B cell (primary cell): ENCODE data around the gene HOMER2. TPM values are rescaled to one million over a fixed set of nuclear protein-coding genes. Genes with fewer than 3 reads are reported as not detected.

Source experiments
- ATAC-seq: fragments of 200-7000 bp; cut with Tn5 transposase; one replicate; pipeline ENCODE4 v1.10.0; 2021; ENCODE audit warnings: low read depth, mild to moderate bottlenecking, moderate number of reproducible peaks, moderate library complexity
- CTCF ChIA-PET: fragments of 350-600 bp; sonication (Branson Sonifier 250); formaldehyde crosslinking; loops from one replicate; lab custom pipeline; 2021; ENCODE audit warnings: antibody characterized with exemption, inconsistent platforms; lab: Charles Lee
- POLR2A ChIA-PET: fragments of 350-600 bp; sonication (Branson Sonifier 250); formaldehyde crosslinking; loops from one replicate; lab custom pipeline; 2021; ENCODE audit warnings: antibody characterized with exemption; lab: Charles Lee
- DNase-seq: peaks from one replicate; pipeline ENCODE4 v3.0.0; 2013
- H2AFZ ChIP-seq: 2 replicates; pipeline ENCODE4 v1.6.1; 2012; ENCODE audit warnings: mild to moderate bottlenecking, low read depth, low read length; ENCODE audit not compliant: insufficient read depth, poor library complexity, severe bottlenecking
- H3K27ac ChIP-seq, 2 donors: 1 replicate in 1 of 2; 2 replicates in 1 of 2; pipeline ENCODE4 v1.5.1; 2012 to 2013; ENCODE audit warnings: low read length in 2 of 2, mild to moderate bottlenecking in 2 of 2, moderate library complexity in 1 of 2
- H3K27me3 ChIP-seq, 4 experiments: fragments of 200-600 bp in 1 of 4; sonication (generic) in 1 of 4; replicated peaks in 1 of 4; 1 replicate in 2 of 4; 2 replicates in 2 of 4; pipeline versions ENCODE4 v1.6.1 to v1.7.0; 2013 to 2016; ENCODE audit warnings: low read length in 3 of 4, mild to moderate bottlenecking in 2 of 4, mixed read lengths in 1 of 4, moderate library complexity in 1 of 4; ENCODE audit not compliant: insufficient read depth in 4 of 4, control insufficient read depth in 3 of 4; ENCODE audit errors: control extremely low read depth in 1 of 4
- H3K36me3 ChIP-seq, 2 experiments: replicated peaks in 1 of 2; 1 replicate in 1 of 2; 2 replicates in 1 of 2; pipeline versions ENCODE4 v1.6.1 to v1.7.1; 2013; ENCODE audit warnings: low read length in 1 of 2; ENCODE audit not compliant: insufficient read depth in 2 of 2, control insufficient read depth in 1 of 2; ENCODE audit errors: control extremely low read depth in 1 of 2, extremely low read depth in 1 of 2
- H3K4me1 ChIP-seq, 2 donors: fragments of 200-600 bp in 1 of 2; sonication (generic) in 1 of 2; 1 replicate in 1 of 2; 2 replicates in 1 of 2; pipeline versions ENCODE4 v1.5.1 to v1.6.1; 2013 to 2017; ENCODE audit warnings: low read length in 2 of 2; ENCODE audit not compliant: control insufficient read depth in 2 of 2, insufficient read depth in 2 of 2
- H3K4me2 ChIP-seq: replicated peaks from 2 replicates; pipeline ENCODE3; 2012; ENCODE audit warnings: mild to moderate bottlenecking, low read depth, low read length; ENCODE audit not compliant: poor library complexity, severe bottlenecking
- H3K4me3 ChIP-seq, 5 experiments: fragments of 200-600 bp in 1 of 5; sonication (generic) in 1 of 5; 1 replicate in 3 of 5; 2 replicates in 2 of 5; pipeline versions ENCODE4 v1.5.1 to v1.7.0; 2011 to 2016; ENCODE audit warnings: low read length in 4 of 5, mild to moderate bottlenecking in 4 of 5, low read depth in 2 of 5, control low read depth in 1 of 5, moderate library complexity in 1 of 5; ENCODE audit not compliant: insufficient read depth in 1 of 5; ENCODE audit errors: control extremely low read depth in 1 of 5, extremely low read depth in 1 of 5
- H3K79me2 ChIP-seq: fragments of 200-600 bp; sonication (generic); one replicate; pipeline ENCODE4 v1.6.0; 2016; ENCODE audit warnings: low read length; ENCODE audit not compliant: control insufficient read depth, insufficient read depth
- H3K9ac ChIP-seq: fragments of 200-600 bp; sonication (generic); 2 replicates; pipeline ENCODE4 v1.6.1; 2017; ENCODE audit warnings: mild to moderate bottlenecking, low read length, moderate library complexity
- H3K9me3 ChIP-seq, 3 donors: one replicate each; pipeline versions ENCODE4 v1.6.1 to v1.7.1; 2013; ENCODE audit warnings: low read length in 2 of 3; ENCODE audit not compliant: control insufficient read depth in 2 of 3, insufficient read depth in 1 of 3; ENCODE audit errors: control extremely low read depth in 1 of 3
- H4K20me1 ChIP-seq: 2 replicates; pipeline ENCODE4 v1.6.0; 2012; ENCODE audit warnings: mild to moderate bottlenecking, low read length; ENCODE audit not compliant: insufficient read depth, control insufficient read depth, poor library complexity, severe bottlenecking
- H3K27ac Mint-ChIP-seq: one replicate; pipeline ENCODE4 v1.8.0; 2021; ENCODE audit warnings: mixed read lengths
- H3K27me3 Mint-ChIP-seq: one replicate; pipeline ENCODE4 v1.8.0; 2021; ENCODE audit warnings: mixed read lengths
- H3K4me1 Mint-ChIP-seq: one replicate; pipeline ENCODE4 v1.8.0; 2021; ENCODE audit warnings: mixed read lengths
- H3K4me3 Mint-ChIP-seq: one replicate; pipeline ENCODE4 v1.8.0; 2021; ENCODE audit warnings: mixed read lengths
- H3K9me3 Mint-ChIP-seq: one replicate; pipeline ENCODE4 v1.8.0; 2022; ENCODE audit warnings: mixed read lengths; ENCODE audit not compliant: insufficient read depth
- CTCF ChIP-seq: fragments of 200-600 bp; IDR thresholded peaks from one replicate; pipeline ENCODE4 v1.8.0; 2022; ENCODE audit warnings: antibody characterized with exemption, mild to moderate bottlenecking
- EZH2 ChIP-seq: IDR thresholded peaks from 2 replicates; pipeline ENCODE4 v1.6.1; 2012; ENCODE audit warnings: borderline replicate concordance, low read depth, mild to moderate bottlenecking, moderate library complexity, low read length; ENCODE audit not compliant: insufficient read depth, poor library complexity, severe bottlenecking
- WGBS: methylation state at CpG from one replicate; pipeline ENCODE4 v1.1.5; 2013; ENCODE audit warnings: missing lambda C conversion rate; ENCODE audit not compliant: insufficient coverage; 5-methylcytosine and 5-hydroxymethylcytosine counted together
- intact Hi-C: fragments of 100-400 bp; cut with micrococcal nuclease; formaldehyde crosslinking; loops from one replicate; pipeline ENCODE4 v1.10.0; 2022
- polyA plus RNA-seq: library from polyadenylated mRNA; depleted of rRNA; stranded (reverse); fragments of >200 nt; gene quantifications from 2 replicates; pipeline ENCODE4 v1.2.3, GENCODE V29; 2012
- total RNA-seq, 2 donors: library from RNA; stranded (reverse); fragments of 120-200 nt in 1 of 2; gene quantifications; 1 replicate in 1 of 2; 2 replicates in 1 of 2; pipeline versions ENCODE4 v1.2.3 to v1.2.4, GENCODE V29; 2013 to 2022

The HOMER2 gene
- total and polyA plus RNA-seq, 2 donors (not counting 1 experiment from before 2014, with no cell fraction given), result 5.7 to 19.5 TPM

GRCh38 chr15:82930461-82930860 is 22.1 kb downstream of the HOMER2 start:
- WGBS, result no CpG with 5 or more reads among the region's 2 CpGs

GRCh38 chr15:82928711-82929110 is 23.8 kb downstream of the HOMER2 start:
- intact Hi-C loops, result no loop called here
- POLR2A ChIA-PET, result no interaction called here

More at GRCh38 chr15:82930461-82930860, 22.1 kb downstream of the HOMER2 start:
- H3K4me1 Mint-ChIP-seq, result no peaks in the 10 kb centered on the region
- Histone ChIP-seq H3K27me3 (no peaks in the 10 kb centered on the region), H3K36me3 (no peaks in the 10 kb centered on the region), H3K79me2 (no peaks in the 10 kb centered on the region), H3K4me1 (no peaks in the 10 kb centered on the region), H2AFZ (no peak overlapping the region), H3K9ac (no peak overlapping the region), H3K27ac (no peak overlapping the region), H3K9me3 (no peaks in the 10 kb centered on the region), H3K4me2 (no peak overlapping the region), H4K20me1 (no peaks in the 10 kb centered on the region), H3K4me3 (no peak overlapping the region)
- ATAC-seq, result no peak
- intact Hi-C loops, result no loop called here
- H3K9me3 Mint-ChIP-seq, result no peaks in the 10 kb centered on the region
- TF ChIP-seq CTCF, result no peak
- no peak for TF ChIP-seq EZH2
- H3K27me3 Mint-ChIP-seq, result peaks cover 3% of the 10 kb centered on the region
- no peak overlapping the region for H3K27ac Mint-ChIP-seq
- ChIA-PET CTCF (interaction anchor here (0.6 kb wide), 1 partner anchor 523 kb away, joined by 3 read pairs; no protein-coding TSS in a partner anchor), POLR2A (no interaction called here)
- no peak for DNase-seq
- no peak overlapping the region for H3K4me3 Mint-ChIP-seq

More at GRCh38 chr15:82928711-82929110, 23.8 kb downstream of the HOMER2 start:
- Histone ChIP-seq H3K4me1 (no peaks in the 10 kb centered on the region), H3K79me2 (no peaks in the 10 kb centered on the region), H2AFZ (no peak overlapping the region), H3K4me3 (no peak overlapping the region), H4K20me1 (no peaks in the 10 kb centered on the region), H3K27me3 (no peaks in the 10 kb centered on the region), H3K9ac (no peak overlapping the region), H3K4me2 (no peak overlapping the region), H3K27ac (no peak overlapping the region), H3K36me3 (no peaks in the 10 kb centered on the region), H3K9me3 (no peaks in the 10 kb centered on the region)
- H3K27me3 Mint-ChIP-seq, result peaks cover 3% of the 10 kb centered on the region
- no peak overlapping the region for H3K27ac Mint-ChIP-seq
- ATAC-seq, result no peak
- WGBS, result no CpG with 5 or more reads among the region's 2 CpGs
- DNase-seq, result no peak
- CTCF ChIA-PET, result no interaction called here
- no peak for TF ChIP-seq EZH2
- TF ChIP-seq CTCF, result no peak
- no peak overlapping the region for H3K4me3 Mint-ChIP-seq
- no peaks in the 10 kb centered on the region for H3K4me1 Mint-ChIP-seq
- no peaks in the 10 kb centered on the region for H3K9me3 Mint-ChIP-seq
